GM15510 (cell line): ENCODE data around the gene TARS2.

Experiments used
- POLR2A ChIP-seq: IDR thresholded peaks from 3 replicates; pipeline ENCODE4 v1.6.1; 2011; ENCODE audit warnings: borderline replicate concordance; ENCODE audit not compliant: insufficient read length; ENCODE audit errors: extremely low read depth

TARS2 gene

GRCh38 chr1:150544204-150544603 lies 57.0 kb downstream of the TARS2 start:
- no peak for TF ChIP-seq POLR2A

GRCh38 chr1:150545486-150546032 lies 58.3 kb downstream of the TARS2 start:
- TF ChIP-seq POLR2A = no peak

GRCh38 chr1:150546294-150546937 lies 59.2 kb downstream of the TARS2 start:
- no peak for TF ChIP-seq POLR2A

GRCh38 chr1:150548324-150548631 lies 61.1 kb downstream of the TARS2 start:
- TF ChIP-seq POLR2A = no peak

GRCh38 chr1:150548632-150549495 lies 61.6 kb downstream of the TARS2 start, which contains the start of gene ADAMTSL4:
Gene ADAMTSL4 (plus strand): TSS chr1:150549408. CDS start chr1:150552289, 2,881 bp downstream.
- no peak for TF ChIP-seq POLR2A

GRCh38 chr1:150549496-150550221 lies 62.4 kb downstream of the TARS2 start:
- no peak for TF ChIP-seq POLR2A

GRCh38 chr1:150550222-150551050 lies 63.2 kb downstream of the TARS2 start:
- TF ChIP-seq POLR2A = no peak

GRCh38 chr1:150551051-150551783 lies 64.0 kb downstream of the TARS2 start:
- no peak for TF ChIP-seq POLR2A

GRCh38 chr1:150551784-150552127 lies 64.5 kb downstream of the TARS2 start:
- no peak for TF ChIP-seq POLR2A

GRCh38 chr1:150552128-150552910 lies 65.1 kb downstream of the TARS2 start:
- no peak for TF ChIP-seq POLR2A

GRCh38 chr1:150552911-150553289 lies 65.7 kb downstream of the TARS2 start:
- no peak for TF ChIP-seq POLR2A

GRCh38 chr1:150553392-150554085 lies 66.3 kb downstream of the TARS2 start:
- no peak for TF ChIP-seq POLR2A
